ENCODE measurements around the gene BDH1.

Gene BDH1

DNA sequence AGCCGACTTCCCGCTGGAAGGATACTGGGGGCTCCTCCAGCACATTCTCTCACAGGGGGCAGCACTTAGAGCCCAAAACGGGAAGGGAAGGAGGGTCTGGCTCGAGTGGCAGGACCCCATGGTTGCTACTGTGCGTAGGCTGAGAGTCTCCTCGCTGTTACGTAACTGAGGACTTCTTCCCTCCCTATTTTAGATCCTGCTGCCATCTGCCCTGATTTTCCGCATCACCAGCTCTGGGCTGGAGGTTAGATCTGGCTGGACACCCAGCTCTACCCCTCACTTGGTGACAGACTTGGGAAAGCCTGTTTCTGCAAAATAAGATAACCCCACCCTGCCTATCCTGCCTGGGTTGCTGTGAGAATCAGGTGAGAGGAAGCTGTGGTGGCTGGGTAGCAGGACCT lies 47.7 kb downstream of the BDH1 start:
- in situ Hi-C loops (cut with MboI; ENCODE audit: low sequenced_read_pairs), result loop anchor here (10.0 to 25.0 kb wide), 2 partner anchors 253 to 521 kb away; no protein-coding TSS in a partner anchor

DNA sequence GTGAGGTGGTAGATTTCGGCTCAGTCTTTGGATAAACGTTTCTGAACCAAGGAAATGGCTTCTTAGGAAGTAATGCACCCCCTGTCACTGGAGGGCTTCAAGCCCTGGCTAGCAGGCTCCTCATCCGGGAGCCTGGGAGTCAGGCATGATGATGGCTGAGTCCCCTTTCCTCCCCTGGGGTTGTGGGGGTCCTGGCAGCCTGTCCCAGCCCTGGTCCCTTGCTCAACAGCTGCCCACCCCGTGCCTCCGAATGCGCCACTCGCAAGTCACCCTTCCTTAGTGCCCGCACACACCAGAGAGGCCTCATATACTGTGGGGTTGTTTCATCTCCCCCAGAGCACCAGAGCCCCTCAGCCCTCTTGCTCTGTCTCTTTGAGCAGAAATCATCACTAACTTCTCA lies 48.2 kb downstream of the BDH1 start:
- in situ Hi-C loops (cut with MboI; ENCODE audit: low sequenced_read_pairs), result loop anchor here (10.0 to 25.0 kb wide), 2 partner anchors 253 to 520 kb away; no protein-coding TSS in a partner anchor

DNA sequence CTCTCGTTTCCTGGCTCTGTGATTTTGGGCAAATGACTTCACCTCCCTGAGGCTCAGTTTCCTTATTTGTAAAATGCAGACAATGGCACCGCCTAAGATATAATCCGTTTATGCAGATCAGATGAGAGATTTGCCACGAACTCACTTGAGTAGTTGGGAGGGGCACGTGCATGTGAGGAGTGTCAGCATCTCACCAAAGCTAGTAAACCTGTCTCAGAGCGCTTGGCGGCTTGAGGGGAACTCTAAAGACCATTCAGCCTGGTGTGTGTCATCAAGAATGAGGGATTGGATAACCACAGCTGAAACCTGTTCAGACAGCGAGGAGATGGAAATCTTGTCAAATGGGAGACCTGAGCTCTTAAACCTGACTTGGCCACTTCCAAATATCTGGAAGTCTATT lies 48.7 kb downstream of the BDH1 start:
- in situ Hi-C loops (cut with MboI; ENCODE audit: low sequenced_read_pairs), result loop anchor here (10.0 to 25.0 kb wide), 2 partner anchors 252 to 520 kb away; no protein-coding TSS in a partner anchor

DNA sequence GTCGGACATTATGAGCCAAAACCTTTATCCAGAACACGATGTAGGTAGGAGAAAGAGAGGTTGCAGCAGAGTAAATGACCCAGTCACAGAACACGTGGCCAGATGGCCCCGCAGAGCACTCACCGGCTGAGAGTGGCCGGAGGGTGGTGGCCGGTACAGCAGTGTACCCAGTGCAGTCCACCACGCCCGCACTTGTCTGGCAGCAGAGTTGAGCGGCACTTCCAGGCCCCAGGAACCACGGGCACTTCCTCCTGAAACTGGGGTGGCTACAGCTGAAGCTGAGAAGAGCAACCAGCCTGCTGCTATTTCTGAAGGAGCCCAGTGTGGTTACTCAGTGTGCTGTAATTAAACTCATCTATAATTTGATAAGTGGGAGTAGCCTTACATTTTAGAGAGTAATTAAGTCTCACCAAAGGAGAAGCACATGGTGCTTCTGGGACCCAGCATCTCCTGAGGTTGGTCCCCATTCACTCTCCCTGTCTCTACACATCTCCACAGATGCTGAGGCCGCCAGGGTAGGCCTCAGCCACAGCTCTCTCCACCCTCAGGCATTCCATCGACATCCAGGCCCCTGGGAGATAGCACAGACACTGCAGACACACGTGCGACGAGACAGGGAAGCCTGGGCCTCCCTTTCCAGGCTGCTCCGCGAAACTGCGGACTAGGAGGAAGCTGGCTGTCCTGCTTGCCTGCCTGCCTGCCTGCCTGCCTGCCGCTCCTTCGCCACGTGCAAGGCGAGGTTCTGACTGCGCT lies 49.8 kb downstream of the BDH1 start:
- in situ Hi-C loops (cut with MboI; ENCODE audit: low sequenced_read_pairs), result loop anchor here (10.0 to 25.0 kb wide), 2 partner anchors 251 to 519 kb away; no protein-coding TSS in a partner anchor

DNA sequence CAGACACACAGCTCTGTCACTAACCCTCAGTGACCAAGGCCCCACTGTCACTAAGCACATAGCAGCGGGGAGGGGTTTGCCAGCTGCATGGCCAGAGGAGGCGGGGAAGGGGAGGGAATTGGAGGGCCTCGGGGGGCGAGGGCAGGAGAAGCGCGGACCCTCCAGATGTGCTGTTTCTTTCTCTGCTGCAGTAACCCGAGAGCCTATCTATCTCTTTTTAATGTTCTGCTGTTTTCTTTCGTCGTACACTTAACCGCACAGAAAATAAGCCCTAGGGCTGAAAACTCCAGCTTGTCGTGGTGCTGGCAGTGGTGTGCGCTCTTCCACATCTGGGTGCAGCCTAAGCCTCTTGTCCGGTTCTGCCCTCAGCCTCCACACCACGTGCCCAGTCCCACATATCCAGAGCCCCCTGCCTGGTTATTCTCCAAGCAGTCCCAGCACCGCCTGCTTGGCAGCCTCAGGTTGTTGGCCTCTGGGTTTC lies 51.1 kb downstream of the BDH1 start:
- in situ Hi-C loops (cut with MboI; ENCODE audit: low sequenced_read_pairs), result loop anchor here (10.0 to 25.0 kb wide), 2 partner anchors 250 to 517 kb away; no protein-coding TSS in a partner anchor

DNA sequence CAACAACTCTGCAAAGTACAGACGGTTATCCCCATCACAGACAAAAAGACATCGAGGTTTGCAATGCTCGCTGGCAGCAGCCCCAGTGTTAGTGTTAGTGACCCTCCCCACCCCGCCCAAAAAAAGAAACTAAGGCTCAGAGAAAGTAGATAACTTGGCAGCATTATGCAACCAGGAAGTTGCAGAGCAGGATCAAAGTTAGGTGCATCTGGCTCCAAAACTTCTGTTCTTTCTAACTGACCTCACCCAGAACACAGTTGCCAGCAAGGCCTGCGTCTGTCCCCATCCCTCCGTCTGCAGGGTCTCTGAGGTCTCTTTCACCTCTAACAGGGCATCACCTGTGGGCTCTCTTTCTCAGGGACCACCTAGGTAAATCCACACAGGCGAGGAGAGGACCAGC lies 51.5 kb downstream of the BDH1 start:
- in situ Hi-C loops (cut with MboI; ENCODE audit: low sequenced_read_pairs), result loop anchor here (10.0 to 25.0 kb wide), 2 partner anchors 249 to 517 kb away; no protein-coding TSS in a partner anchor

DNA sequence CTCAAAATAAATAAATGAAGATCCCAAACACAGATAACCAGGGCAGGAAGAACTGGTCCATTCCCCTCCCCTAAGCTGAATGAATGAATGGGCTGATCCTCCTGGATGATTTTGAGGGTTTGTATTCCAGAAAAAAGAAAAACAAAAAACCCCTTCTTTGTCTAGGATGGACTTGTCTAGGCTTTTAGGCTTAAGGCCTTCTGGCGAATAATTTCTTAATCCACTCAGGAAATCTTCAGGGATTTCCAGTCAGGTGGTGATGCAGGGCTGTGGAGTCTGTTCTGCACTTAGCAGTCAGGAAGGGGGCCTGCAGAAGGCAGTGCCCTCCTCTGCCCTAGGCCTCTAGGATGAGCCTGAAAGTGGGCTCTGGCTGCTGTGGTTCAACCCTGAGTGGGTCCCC lies 52.1 kb downstream of the BDH1 start:
- in situ Hi-C loops (cut with MboI; ENCODE audit: low sequenced_read_pairs), result loop anchor here (10.0 to 25.0 kb wide), 2 partner anchors 249 to 516 kb away; no protein-coding TSS in a partner anchor

DNA sequence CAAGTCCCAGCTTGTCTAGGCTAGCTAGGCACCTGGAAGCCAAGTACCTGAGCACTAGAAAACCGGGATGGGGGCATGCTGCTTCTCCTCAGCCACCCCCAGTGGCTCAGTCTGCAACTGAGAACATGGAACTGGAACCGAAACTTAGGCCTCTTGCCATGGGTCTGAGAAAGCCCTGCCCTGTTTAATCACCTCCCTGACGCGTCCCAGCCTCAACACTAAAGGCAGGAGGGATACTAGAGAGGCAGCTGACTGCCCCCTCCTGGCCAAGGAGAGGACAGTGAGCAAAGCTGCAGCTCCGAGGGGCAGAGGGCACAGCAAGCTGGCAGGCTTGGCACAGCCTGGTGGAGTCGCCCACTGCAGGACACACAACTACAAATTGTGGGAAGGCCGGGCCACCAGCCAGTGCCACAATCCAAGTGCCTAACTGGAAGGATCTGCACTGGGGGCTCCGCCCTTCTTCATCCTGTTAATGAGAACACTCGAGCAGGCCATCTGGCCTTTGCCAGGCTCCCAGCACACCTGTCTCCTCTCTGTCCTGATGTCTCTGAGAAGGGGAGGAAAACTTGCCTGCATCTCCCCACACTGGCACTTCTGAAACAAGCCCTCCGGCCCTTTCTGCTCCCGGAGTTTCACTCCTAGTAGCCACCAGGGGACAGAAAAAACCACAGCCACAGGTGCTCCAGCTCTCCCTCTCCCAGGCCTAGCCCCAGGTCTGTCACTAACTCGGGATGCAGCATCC lies 53.7 kb downstream of the BDH1 start:
- in situ Hi-C loops (cut with MboI; ENCODE audit: low sequenced_read_pairs), result loop anchor here (10.0 to 25.0 kb wide), 2 partner anchors 247 to 515 kb away; no protein-coding TSS in a partner anchor

DNA sequence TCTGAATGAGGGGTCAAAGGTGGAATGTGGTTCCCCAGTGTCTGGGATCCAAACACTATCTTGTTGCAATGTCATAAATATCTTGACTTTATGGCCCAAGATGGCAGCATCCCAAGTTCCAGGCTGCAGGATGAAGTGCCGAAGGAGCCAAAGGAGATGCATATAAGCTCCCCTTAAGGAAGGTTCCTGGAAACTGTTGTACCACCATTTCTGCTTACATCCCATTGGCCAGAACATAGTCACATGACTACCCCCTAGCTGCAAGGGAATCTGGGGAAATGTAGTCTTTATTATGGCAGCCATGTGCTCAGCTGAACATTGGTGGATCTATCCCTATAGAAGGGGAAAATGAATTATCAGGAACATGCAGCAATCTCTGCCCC lies 54.3 kb downstream of the BDH1 start:
- in situ Hi-C loops (cut with MboI; ENCODE audit: low sequenced_read_pairs), result loop anchor here (10.0 to 25.0 kb wide), 2 partner anchors 247 to 514 kb away; no protein-coding TSS in a partner anchor

DNA sequence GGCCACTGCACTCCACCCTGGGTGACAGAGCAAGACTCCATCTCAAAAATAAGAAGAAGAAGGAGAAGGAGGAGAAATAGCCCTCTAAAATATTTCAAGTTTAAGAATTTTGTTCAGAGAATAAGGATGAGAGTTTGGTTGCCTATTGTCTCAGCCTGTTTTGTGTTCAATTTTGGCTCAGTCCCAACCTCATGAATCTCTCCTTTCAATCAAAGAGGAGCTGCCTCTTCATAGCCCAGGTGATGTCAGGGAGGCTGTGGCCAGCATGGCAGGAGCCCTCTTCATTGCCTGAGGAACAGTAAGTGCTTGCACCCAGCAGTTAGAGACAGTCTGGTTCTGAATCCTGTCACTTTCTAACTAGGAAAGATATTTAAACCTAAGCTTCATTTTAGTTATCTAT lies 55.0 kb downstream of the BDH1 start:
- in situ Hi-C loops (cut with MboI; ENCODE audit: low sequenced_read_pairs), result loop anchor here (10.0 to 25.0 kb wide), 2 partner anchors 246 to 514 kb away; no protein-coding TSS in a partner anchor

DNA sequence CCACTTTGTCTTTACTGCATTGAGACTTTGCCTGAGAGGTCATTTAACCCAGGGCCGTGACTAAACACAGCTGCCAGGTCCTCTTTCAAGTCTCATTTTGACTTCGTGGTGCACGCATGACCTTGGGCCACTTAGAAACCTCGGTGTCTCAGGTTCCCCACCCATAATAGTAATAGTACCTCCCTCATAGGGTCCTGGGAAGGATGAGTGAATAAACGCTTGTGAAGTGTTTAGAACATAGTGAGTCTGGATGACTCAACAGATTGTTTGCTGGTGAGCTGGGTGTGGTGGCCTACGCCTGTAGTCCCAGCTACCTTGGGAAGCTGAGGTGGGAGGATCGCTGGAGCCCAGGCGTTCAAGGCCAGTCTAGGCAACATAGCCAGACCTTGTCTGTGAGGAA lies 56.3 kb downstream of the BDH1 start:
- in situ Hi-C loops (cut with MboI; ENCODE audit: low sequenced_read_pairs), result no loop called here

DNA sequence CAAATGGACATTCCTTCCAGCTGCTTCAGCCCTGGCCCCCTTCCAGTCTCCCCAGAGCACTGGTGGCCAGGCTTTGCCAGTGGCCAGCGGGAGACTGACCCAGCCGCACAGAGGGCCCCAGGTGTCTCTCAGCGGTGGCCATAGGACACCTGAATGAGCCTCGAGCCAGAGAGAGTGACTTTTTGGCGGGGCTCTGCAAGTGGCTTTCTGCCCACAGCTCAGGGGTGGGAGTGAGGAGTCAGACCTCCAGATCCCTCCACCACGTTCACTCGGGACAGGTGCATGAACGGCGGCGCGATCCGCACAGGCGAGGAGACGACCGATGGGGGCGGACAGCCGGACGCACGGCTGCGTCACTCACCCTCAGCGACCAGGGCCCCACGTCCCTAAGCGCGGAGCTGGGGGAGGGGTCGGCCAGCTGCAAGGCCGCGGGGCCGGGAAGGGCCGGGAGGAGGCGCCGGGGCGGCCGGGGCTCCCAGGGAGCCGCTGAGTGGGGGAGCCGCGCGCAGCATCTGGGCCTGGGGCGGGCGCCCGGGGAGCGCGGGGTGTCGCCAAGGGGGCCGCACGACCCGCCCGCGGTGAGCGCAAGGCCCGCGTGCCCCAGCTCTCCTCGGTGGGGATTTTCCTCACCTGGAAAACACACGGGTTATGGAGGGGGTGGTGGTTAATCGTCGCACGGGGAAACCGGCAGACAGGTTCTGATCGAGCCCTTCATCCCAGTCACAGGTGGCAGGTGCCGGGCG lies 57.1 kb downstream of the BDH1 start:
- in situ Hi-C loops (cut with MboI; ENCODE audit: low sequenced_read_pairs), result no loop called here

DNA sequence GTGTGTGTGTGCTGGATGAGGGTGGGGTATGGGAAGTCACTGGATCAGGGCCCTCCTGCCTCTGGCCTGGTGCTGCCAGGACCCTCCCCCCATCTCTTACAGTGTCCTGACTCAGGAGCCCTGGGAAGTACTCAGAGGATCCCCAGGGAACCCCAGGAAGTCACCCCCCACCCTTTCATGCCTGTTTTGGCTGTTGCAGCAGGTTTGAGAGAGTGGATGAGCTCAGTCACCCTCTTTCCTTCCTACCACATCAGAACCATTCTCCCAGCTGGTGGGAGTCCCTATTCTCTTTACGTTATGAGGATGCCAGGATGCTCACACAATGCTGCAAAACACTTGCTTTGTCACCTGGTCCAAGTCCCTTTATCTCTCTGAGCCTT lies 59.0 kb downstream of the BDH1 start:
- in situ Hi-C loops (cut with MboI; ENCODE audit: low sequenced_read_pairs), result no loop called here

DNA sequence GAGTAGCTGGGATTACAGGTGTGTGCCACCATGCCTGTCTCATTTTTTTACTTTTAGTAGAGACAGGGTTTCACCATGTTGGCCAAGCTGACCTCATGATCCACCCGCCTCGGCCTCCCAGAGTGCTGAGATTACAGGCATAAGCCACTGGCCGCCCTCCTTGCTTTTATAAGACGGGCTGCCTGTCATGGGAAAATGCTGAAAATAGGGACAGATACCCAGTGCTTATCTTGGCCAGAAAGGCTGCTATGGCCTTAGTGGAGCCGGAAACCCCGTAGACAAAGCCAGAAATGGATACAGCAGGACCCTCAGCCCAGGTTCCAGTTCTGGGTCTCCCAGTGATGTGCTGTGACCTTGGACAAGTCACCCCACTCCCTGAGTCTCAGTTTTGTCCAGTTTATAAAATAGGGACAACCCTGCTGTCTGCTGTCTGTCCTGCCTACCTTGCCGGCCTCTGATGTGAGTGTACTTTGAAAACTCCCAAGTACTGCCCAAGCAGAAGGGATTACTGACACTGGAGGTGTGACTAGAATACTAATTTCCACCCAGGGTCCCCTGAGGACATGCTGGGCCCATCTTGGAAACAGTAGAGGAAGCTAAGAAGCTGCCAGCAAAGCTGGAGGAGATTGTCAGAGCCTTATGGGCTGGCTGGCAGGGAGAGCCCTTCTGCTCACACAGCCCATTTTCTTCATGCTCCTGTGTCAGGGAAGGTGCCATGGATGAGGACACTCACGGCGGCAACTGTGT lies 59.6 kb downstream of the BDH1 start:
- in situ Hi-C loops (cut with MboI; ENCODE audit: low sequenced_read_pairs), result no loop called here

DNA sequence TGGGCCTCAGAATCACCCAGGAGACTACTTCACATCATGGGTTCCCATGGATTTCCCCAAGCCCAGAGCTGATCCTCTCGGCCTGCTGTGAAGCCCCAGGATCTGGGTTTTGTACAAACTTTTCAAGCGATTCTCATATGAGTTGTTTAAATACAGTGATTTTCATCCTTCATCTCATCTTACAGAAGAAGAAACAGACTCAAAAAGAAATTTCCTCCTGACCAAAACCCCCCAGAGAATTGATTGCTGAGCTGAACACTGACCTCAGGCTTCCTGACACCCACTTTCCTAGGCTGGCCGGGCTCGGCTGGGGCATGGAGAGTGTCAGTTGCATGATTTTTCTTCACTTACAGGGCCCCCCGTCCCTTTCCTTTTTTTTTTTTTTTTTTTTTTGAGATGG lies 60.3 kb downstream of the BDH1 start:
- in situ Hi-C loops (cut with MboI; ENCODE audit: low sequenced_read_pairs), result no loop called here

DNA sequence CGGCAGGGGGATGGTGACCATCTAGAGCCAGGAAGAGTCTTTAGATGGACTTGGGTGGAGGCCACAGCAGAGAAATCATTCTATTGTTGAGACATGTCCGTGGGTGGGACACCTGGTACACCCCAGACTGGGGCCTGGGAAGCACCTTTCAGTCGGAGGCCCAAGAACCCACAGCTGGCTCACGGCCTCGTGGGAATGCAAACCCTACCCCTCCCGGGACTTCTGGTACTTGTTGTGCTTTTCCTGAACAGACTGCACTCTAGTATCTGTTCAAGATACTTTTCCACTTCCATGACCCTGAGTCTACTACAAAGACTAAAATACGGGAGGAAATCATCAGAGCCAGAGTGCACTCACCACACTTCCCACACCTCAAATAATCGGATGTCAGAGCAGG lies 60.7 kb downstream of the BDH1 start:
- in situ Hi-C loops (cut with MboI; ENCODE audit: low sequenced_read_pairs), result no loop called here

DNA sequence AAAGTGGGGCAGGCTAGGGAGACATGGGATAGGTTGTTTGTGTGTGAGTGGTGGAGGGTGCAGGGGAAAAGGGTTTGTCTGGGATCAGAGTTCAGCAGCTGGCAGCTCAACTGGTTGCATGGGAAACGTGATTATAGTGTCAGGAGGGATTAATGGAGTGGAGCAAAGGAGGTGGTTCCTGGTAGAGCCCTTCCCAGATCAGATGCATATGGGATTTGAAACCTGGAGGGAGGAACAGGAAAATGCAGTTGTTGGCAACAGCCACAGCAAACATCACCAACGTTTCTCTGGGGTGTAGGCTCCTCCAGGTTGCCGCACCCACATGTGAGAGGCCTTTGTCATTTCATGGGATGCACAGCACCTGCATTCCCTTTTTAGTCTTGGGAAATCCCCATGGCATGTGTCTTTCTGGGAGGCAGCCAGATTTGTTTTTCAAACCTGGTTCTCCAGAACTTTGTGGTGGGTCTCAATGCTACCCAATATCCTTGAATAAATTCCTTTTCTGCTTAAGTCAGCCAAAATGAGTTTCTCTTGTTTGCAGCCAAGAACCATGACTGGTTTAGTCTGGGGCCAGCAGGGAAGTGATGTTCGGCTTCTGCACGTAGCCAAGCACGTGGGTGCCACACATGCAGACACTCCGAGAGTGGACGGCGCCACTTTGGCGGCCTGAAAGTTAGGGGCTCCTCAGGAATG lies 61.3 kb downstream of the BDH1 start:
- in situ Hi-C loops (cut with MboI; ENCODE audit: low sequenced_read_pairs), result no loop called here

DNA sequence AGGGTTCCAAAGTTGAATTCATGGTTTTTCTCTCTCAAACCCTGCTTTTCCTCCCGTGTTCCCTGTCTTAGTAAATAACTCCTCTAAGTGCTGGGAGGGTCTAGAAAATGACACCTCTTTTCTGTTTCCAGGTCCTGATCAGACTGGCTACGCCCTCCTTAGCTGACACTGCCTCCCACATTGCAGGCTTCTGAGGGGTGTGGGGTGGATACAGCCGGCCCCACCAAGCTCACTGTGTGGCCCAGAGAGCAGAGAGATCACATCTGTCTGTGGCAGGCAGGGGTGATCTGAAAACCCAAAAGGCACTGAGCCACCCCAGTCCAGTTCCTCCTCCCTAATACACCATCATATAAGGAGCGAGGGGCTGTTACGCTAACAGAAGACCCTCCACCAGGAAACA lies 62.7 kb downstream of the BDH1 start:
- in situ Hi-C loops (cut with MboI; ENCODE audit: low sequenced_read_pairs), result no loop called here

DNA sequence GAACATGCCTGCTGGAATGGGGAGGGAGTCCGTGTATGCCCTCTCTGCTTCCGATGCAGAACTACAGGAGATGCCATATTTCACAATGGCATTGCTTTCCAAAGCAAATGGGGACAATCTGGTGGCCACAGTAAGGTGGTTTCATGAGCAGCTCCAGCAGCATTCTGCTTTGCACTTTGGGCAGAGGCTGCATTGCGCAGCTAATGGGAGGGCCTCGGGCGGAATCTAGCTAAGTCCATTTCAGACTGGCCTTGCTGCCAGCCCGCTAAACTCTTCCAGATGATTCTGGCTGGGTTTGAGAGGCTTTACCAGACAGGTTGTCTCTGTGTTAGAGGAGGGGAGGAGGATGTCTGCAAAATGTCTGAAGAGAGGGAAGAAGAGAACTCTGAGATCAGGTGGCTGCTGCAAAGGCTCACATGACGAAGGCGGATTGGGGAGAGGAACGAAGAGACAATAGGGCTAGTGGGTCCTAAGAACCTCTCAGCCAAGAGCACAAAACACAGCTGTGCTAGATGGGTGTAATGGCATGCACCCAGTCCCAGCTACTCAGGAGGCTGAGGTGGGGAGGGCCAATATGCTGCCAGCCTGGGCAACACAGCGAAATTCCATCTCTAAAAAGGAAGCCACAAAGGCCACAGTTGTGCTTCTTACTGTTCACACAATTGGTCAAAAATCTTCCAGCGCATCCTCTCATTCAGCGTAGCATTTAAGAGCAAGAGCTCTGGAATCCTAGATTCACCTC lies 63.7 kb downstream of the BDH1 start:
- in situ Hi-C loops (cut with MboI; ENCODE audit: low sequenced_read_pairs), result no loop called here

All from HL-60/S4 treated with retinoic acid at 250 ng/mL for 4 days and 3 days (cell line).